Measurements from ENCODE around the gene C4orf50.

The C4orf50 gene

DNA sequence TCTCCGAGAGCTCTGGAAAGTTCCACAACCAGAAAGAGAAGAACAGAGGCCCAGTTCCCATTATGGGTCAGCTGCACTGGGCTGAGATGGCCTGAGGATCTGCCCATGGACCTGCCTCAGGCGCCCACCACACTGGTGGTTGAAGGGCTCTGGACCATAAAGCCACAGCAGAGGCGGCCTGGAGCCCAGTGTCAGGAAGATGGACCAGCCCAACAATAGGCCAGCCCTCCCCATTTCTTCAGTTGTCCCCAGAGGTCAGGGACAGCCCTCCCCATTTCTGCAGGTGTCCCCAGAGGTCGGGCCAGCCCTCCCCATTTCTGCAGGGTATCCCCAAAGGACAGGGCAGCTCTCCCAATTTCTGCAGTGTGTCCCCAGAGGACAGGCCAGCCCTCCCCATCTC is 37.2 kb upstream of the C4orf50 start:
- no peaks in the 10 kb centered on the region for H3K9me2 ChIP-seq (replicated peaks; ENCODE audit: insufficient read depth, low read length)
- TF ChIP-seq EZH2 (optimal IDR thresholded peaks at IDR 0.05; ENCODE audit: low read depth, low read length) (no peak), EZH2phosphoT487 (IDR thresholded peaks at IDR 0.05; ENCODE audit: low read length) (no peak)
- TF ChIP-seq, protein P1, sequence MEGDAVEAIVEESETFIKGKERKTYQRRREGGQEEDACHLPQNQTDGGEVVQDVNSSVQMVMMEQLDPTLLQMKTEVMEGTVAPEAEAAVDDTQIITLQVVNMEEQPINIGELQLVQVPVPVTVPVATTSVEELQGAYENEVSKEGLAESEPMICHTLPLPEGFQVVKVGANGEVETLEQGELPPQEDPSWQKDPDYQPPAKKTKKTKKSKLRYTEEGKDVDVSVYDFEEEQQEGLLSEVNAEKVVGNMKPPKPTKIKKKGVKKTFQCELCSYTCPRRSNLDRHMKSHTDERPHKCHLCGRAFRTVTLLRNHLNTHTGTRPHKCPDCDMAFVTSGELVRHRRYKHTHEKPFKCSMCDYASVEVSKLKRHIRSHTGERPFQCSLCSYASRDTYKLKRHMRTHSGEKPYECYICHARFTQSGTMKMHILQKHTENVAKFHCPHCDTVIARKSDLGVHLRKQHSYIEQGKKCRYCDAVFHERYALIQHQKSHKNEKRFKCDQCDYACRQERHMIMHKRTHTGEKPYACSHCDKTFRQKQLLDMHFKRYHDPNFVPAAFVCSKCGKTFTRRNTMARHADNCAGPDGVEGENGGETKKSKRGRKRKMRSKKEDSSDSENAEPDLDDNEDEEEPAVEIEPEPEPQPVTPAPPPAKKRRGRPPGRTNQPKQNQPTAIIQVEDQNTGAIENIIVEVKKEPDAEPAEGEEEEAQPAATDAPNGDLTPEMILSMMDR (IDR thresholded peaks at IDR 0.05; ENCODE audit: low read length): no peak
- H3K4me2 ChIP-seq (ENCODE audit: low read depth, low read length): no peak overlapping the region
- H2AFZ ChIP-seq (ENCODE audit: low read length): no peak overlapping the region
- DNase-seq: no peak
- H3K9ac ChIP-seq (ENCODE audit: low read length): no peak overlapping the region
- H3K36me3 ChIP-seq (replicated peaks; ENCODE audit: insufficient read depth, low read length): peaks cover 9% of the 10 kb centered on the region; the same call in 1 of the 2 replicates
- no peaks in the 10 kb centered on the region for H3K4me1 ChIP-seq (ENCODE audit: low read length)
- H4K20me1 ChIP-seq (ENCODE audit: insufficient read depth, low read length): no peaks in the 10 kb centered on the region
- H3K4me3 ChIP-seq (ENCODE audit: low read length): no peak overlapping the region
- H3K79me2 ChIP-seq (ENCODE audit: low read length): no peaks in the 10 kb centered on the region
- no peak overlapping the region for H3K27ac ChIP-seq (ENCODE audit: low read length)
- H3F3A ChIP-seq (ENCODE audit: insufficient read depth, low read length): no peaks in the 10 kb centered on the region
- H3K9me3 ChIP-seq (replicated peaks; ENCODE audit: insufficient read depth, low read length): no peaks in the 10 kb centered on the region
- no peaks in the 10 kb centered on the region for H3K27me3 ChIP-seq (replicated peaks; ENCODE audit: insufficient read depth, low read length)

DNA sequence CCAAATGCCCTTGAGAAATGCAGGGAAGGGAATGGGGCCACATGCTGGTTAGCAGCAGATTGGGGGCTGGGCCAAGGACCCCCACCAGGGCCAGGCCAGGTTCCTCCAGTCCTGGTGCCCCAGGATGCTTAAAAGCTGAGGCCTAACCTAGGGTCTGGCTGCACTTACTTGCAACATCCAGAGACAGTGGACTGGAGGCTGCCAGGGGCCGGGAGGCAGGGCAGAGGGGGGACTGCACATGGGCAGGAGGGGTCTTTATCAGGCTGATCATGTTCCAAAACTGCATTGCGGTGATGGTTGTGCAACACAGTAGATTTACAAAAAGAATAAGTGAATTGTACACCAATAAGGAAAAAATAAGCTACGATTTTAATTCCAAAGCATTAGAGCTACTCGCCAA is 36.8 kb upstream of the C4orf50 start:
- no peaks in the 10 kb centered on the region; the same call in 1 of the 2 replicates for H3K27me3 ChIP-seq (replicated peaks; ENCODE audit: insufficient read depth, low read length)
- no peaks in the 10 kb centered on the region for H3K79me2 ChIP-seq (ENCODE audit: low read length)
- no peaks in the 10 kb centered on the region for H3K4me1 ChIP-seq (ENCODE audit: low read length)
- peaks cover 5% of the 10 kb centered on the region; the same call in 1 of the 2 replicates for H3K36me3 ChIP-seq (replicated peaks; ENCODE audit: insufficient read depth, low read length)
- H3K9me2 ChIP-seq (replicated peaks; ENCODE audit: insufficient read depth, low read length): no peaks in the 10 kb centered on the region
- no peaks in the 10 kb centered on the region for H3F3A ChIP-seq (ENCODE audit: insufficient read depth, low read length)
- no peak overlapping the region for H3K4me2 ChIP-seq (ENCODE audit: low read depth, low read length)
- TF ChIP-seq, protein P1 (IDR thresholded peaks at IDR 0.05; ENCODE audit: low read length): no peak
- no peaks in the 10 kb centered on the region for H4K20me1 ChIP-seq (ENCODE audit: insufficient read depth, low read length)
- H3K4me3 ChIP-seq (ENCODE audit: low read length): no peak overlapping the region
- H3K27ac ChIP-seq (ENCODE audit: low read length): no peak overlapping the region
- H3K9ac ChIP-seq (ENCODE audit: low read length): no peak overlapping the region
- no peaks in the 10 kb centered on the region for H3K9me3 ChIP-seq (replicated peaks; ENCODE audit: insufficient read depth, low read length)
- no peak for DNase-seq
- H2AFZ ChIP-seq (ENCODE audit: low read length): no peak overlapping the region

DNA sequence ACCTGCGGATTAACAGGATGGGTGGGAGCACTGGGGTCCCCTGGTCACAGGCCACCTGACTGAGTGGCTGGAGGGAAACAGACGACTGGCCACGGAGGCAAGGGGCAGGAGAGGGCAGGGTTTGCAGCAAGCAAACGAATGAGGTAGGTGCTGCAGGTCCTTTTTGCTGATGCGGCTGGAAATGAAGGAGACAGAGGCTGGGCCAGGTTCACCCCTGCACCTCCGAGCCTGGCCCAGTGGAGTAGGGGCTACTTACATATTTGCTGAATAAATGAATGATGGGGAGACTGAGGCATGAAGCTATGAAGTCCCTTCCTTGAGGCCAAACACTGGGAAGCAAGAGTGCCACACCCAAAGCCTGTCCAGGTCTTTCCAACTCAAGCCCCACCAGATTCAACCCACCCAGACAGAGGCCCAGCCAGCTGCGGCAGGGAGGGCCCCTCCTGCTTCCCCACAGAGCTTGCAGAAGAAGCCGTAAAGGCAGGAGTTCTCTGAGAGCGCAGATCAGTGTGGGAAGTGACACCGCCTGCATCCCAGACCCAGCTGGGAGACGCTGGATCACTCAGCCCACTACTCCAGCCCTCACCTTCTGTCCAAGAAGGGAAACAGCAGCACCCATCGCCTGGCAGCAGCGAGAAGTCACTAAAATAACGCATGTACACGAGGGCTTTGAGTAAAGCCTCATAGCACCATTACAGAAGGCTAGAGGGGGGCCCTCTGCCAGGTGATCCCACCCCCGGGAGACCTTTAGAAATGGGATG is 36.1 kb upstream of the C4orf50 start:
- Histone ChIP-seq H3K4me1 (ENCODE audit: low read length) (no peaks in the 10 kb centered on the region), H3K79me2 (ENCODE audit: low read length) (no peaks in the 10 kb centered on the region), H3K4me3 (ENCODE audit: low read length) (no peak overlapping the region), H2AFZ (ENCODE audit: low read length) (no peak overlapping the region), H3K9me2 (replicated peaks; ENCODE audit: insufficient read depth, low read length) (no peaks in the 10 kb centered on the region), H3K27me3 (replicated peaks; ENCODE audit: insufficient read depth, low read length) (no peaks in the 10 kb centered on the region; the same call in 1 of the 2 replicates), H4K20me1 (ENCODE audit: insufficient read depth, low read length) (no peaks in the 10 kb centered on the region), H3K9ac (ENCODE audit: low read length) (no peak overlapping the region), H3K4me2 (ENCODE audit: low read depth, low read length) (no peak overlapping the region), H3K27ac (ENCODE audit: low read length) (no peak overlapping the region), H3K36me3 (replicated peaks; ENCODE audit: insufficient read depth, low read length) (no peaks in the 10 kb centered on the region; the same call in 1 of the 2 replicates), H3K9me3 (replicated peaks; ENCODE audit: insufficient read depth, low read length) (no peaks in the 10 kb centered on the region), H3F3A (ENCODE audit: insufficient read depth, low read length) (no peaks in the 10 kb centered on the region)
- TF ChIP-seq, protein P1 (IDR thresholded peaks at IDR 0.05; ENCODE audit: low read length): no peak
- DNase-seq: no peak
